SU-DHL-6 (cell line): ENCODE data around the gene CTSS.

ENCODE experiments used
- H2AFZ ChIP-seq: fragments of 200-600 bp; sonication (generic); 2 replicates; pipeline ENCODE4 v1.6.1; 2014; ENCODE audit warnings: low read depth, mild to moderate bottlenecking, moderate library complexity, mixed read lengths, antibody characterized with exemption, low read length; ENCODE audit not compliant: severe bottlenecking
- H3F3A ChIP-seq: fragments of 200-600 bp; shearing (Covaris generic); 2 replicates; pipeline ENCODE4 v1.6.0; 2016; ENCODE audit warnings: antibody characterized with exemption, mild to moderate bottlenecking; ENCODE audit not compliant: insufficient read depth
- H3K27ac ChIP-seq: fragments of 200-600 bp; sonication (generic); 2 replicates; pipeline ENCODE4 v1.5.1; 2016; ENCODE audit warnings: low read depth, mild to moderate bottlenecking, low read length, moderate library complexity, mixed read lengths
- H3K27me3 ChIP-seq: fragments of 200-600 bp; sonication (generic), shearing (Covaris generic); 2 replicates; pipeline ENCODE4 v1.6.0; 2014; ENCODE audit warnings: mild to moderate bottlenecking, low read length
- H3K36me3 ChIP-seq: fragments of 200-600 bp; sonication (generic); 2 replicates; pipeline ENCODE4 v1.6.1; 2014; ENCODE audit warnings: mild to moderate bottlenecking, low read length, mixed read lengths
- H3K4me2 ChIP-seq: fragments of 300-600, 200-600 bp; shearing (Covaris generic), sonication (generic); 2 replicates; pipeline ENCODE4 v1.6.0; 2014; ENCODE audit warnings: low read length, low read depth, mild to moderate bottlenecking; ENCODE audit not compliant: poor library complexity, severe bottlenecking
- H3K4me3 ChIP-seq: fragments of 200-600 bp; sonication (generic); 2 replicates; pipeline ENCODE4 v1.5.1; 2014; ENCODE audit warnings: antibody characterized with exemption, low read length, mild to moderate bottlenecking, mixed read lengths; ENCODE audit not compliant: insufficient read depth, poor library complexity, severe bottlenecking
- H3K79me2 ChIP-seq: fragments of 200-600 bp; sonication (generic); 2 replicates; pipeline ENCODE4 v1.6.1; 2014; ENCODE audit warnings: mild to moderate bottlenecking, low read length, moderate library complexity; ENCODE audit not compliant: insufficient read depth
- H3K9ac ChIP-seq: fragments of 200-600 bp; sonication (generic); 2 replicates; pipeline ENCODE4 v1.7.0; 2014; ENCODE audit warnings: mild to moderate bottlenecking, low read length
- H3K9me2 ChIP-seq: fragments of 200-600 bp; sonication (generic); replicated peaks from 2 replicates; pipeline ENCODE4 v1.6.1; 2014; ENCODE audit warnings: low read length; ENCODE audit not compliant: insufficient read depth
- H3K9me3 ChIP-seq: fragments of 200-600 bp; sonication (generic); 2 replicates; pipeline ENCODE4 v1.6.1; 2014; ENCODE audit warnings: low read length, mixed read lengths; ENCODE audit not compliant: insufficient read depth
- H4K20me1 ChIP-seq: fragments of 200-600 bp; sonication (generic); 2 replicates; pipeline ENCODE4 v1.6.1; 2014; ENCODE audit warnings: low read depth, mild to moderate bottlenecking, antibody characterized with exemption, low read length, moderate library complexity, mixed read lengths
- EZH2phosphoT487 ChIP-seq: fragments of 200-600 bp; sonication (generic), shearing (Covaris generic); conservative IDR thresholded peaks from 2 replicates; pipeline ENCODE4 v1.6.1; 2018; ENCODE audit warnings: mild to moderate bottlenecking, antibody characterized with exemption, low read length, moderate library complexity, mixed read lengths
- TF ChIP-seq, protein P1 (sequence below): fragments of 200-600 bp; sonication (generic); IDR thresholded peaks from one replicate; pipeline ENCODE4 v1.5.1; 2017; ENCODE audit warnings: antibody characterized with exemption, mild to moderate bottlenecking, low read length, moderate library complexity; ENCODE audit not compliant: insufficient read depth, poor library complexity, severe bottlenecking

The CTSS gene

DNA sequence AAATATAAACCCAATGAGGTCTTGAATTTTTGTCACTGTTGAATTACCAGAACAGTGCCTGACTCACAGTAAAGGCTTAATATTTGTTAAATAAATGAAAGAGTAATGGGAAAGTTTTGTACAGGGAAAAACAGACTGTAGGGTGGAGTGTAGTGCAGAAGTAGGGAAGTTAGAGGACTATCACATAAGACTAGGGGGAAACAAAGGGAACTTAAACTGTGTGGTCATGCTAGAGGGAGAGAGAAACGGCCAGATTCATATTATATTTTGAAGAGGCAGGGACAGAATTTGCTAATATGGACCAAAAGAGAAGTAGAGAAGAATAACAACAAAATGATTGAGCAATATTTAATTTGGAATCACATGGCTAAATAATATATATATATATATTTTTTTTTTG is 27.6 kb upstream of the CTSS start:
- H3K9me3 ChIP-seq: no peaks in the 10 kb centered on the region
- no peak overlapping the region for H3K27ac ChIP-seq
- no peak overlapping the region for H3K4me3 ChIP-seq
- no peaks in the 10 kb centered on the region for H3K27me3 ChIP-seq
- no peaks in the 10 kb centered on the region for H4K20me1 ChIP-seq
- H3F3A ChIP-seq: no peaks in the 10 kb centered on the region
- no peak for TF ChIP-seq EZH2phosphoT487
- TF ChIP-seq, protein P1, sequence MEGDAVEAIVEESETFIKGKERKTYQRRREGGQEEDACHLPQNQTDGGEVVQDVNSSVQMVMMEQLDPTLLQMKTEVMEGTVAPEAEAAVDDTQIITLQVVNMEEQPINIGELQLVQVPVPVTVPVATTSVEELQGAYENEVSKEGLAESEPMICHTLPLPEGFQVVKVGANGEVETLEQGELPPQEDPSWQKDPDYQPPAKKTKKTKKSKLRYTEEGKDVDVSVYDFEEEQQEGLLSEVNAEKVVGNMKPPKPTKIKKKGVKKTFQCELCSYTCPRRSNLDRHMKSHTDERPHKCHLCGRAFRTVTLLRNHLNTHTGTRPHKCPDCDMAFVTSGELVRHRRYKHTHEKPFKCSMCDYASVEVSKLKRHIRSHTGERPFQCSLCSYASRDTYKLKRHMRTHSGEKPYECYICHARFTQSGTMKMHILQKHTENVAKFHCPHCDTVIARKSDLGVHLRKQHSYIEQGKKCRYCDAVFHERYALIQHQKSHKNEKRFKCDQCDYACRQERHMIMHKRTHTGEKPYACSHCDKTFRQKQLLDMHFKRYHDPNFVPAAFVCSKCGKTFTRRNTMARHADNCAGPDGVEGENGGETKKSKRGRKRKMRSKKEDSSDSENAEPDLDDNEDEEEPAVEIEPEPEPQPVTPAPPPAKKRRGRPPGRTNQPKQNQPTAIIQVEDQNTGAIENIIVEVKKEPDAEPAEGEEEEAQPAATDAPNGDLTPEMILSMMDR: no peak
- H3K9ac ChIP-seq: no peak overlapping the region
- no peak overlapping the region for H2AFZ ChIP-seq
- H3K9me2 ChIP-seq: no peaks in the 10 kb centered on the region
- H3K79me2 ChIP-seq: no peaks in the 10 kb centered on the region
- no peak overlapping the region for H3K4me2 ChIP-seq
- H3K36me3 ChIP-seq: no peaks in the 10 kb centered on the region

DNA sequence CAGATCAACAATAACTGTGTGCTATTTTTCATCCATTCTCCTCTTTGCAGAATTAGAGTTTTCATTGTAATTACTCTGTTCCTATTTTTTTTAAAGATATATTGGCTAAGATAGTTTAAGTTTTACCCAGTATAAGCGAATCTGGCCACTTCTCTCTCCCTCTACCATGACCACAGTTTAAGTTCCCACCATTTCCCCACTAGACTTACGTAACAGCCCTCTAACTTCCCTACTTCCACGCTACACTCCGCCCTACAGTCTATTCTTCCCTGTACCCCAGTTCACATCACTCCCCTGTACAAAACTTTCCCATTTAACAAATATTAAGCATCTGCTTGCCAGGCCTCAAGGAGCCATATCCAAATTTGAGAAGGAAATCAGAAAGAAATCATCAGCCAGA is 26.0 kb upstream of the CTSS start:
- no peak overlapping the region for H3K4me3 ChIP-seq
- H3K27ac ChIP-seq: no peak overlapping the region
- H3K9me3 ChIP-seq: no peaks in the 10 kb centered on the region
- TF ChIP-seq, protein P1: no peak
- no peak for TF ChIP-seq EZH2phosphoT487
- H4K20me1 ChIP-seq: no peaks in the 10 kb centered on the region
- H3K4me2 ChIP-seq: no peak overlapping the region
- no peaks in the 10 kb centered on the region for H3F3A ChIP-seq
- no peak overlapping the region for H2AFZ ChIP-seq
- H3K27me3 ChIP-seq: no peaks in the 10 kb centered on the region
- H3K9me2 ChIP-seq: no peaks in the 10 kb centered on the region
- H3K79me2 ChIP-seq: no peaks in the 10 kb centered on the region
- no peak overlapping the region for H3K9ac ChIP-seq
- H3K36me3 ChIP-seq: no peaks in the 10 kb centered on the region

DNA sequence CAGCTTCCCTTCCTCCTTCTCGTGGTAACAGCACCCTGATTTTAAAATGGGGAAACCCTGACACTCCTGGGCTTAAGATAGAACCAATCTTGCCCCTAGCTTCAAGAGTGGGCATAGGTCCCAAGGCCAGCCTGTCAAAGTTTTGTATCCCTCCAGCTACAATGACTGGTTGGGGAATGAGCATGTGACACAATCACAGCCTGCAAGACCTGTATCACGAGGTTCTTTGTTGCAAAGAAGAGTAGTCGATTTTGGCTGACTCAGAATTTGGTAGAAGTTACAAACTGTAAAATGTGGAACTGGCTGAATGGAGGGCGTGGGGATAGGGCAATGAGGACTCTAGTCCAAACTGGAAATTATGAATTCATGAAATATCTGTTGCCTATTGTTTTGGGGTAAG is 23.8 kb upstream of the CTSS start:
- H3K4me3 ChIP-seq: no peak overlapping the region
- no peaks in the 10 kb centered on the region for H3K79me2 ChIP-seq
- TF ChIP-seq EZH2phosphoT487: no peak
- TF ChIP-seq, protein P1: no peak
- H3K9me2 ChIP-seq: no peaks in the 10 kb centered on the region
- no peak overlapping the region for H3K9ac ChIP-seq
- no peaks in the 10 kb centered on the region for H3K36me3 ChIP-seq
- H3K9me3 ChIP-seq: no peaks in the 10 kb centered on the region
- no peaks in the 10 kb centered on the region for H4K20me1 ChIP-seq
- no peak overlapping the region for H2AFZ ChIP-seq
- no peak overlapping the region for H3K27ac ChIP-seq
- no peak overlapping the region for H3K4me2 ChIP-seq
- no peaks in the 10 kb centered on the region for H3F3A ChIP-seq
- H3K27me3 ChIP-seq: no peaks in the 10 kb centered on the region

DNA sequence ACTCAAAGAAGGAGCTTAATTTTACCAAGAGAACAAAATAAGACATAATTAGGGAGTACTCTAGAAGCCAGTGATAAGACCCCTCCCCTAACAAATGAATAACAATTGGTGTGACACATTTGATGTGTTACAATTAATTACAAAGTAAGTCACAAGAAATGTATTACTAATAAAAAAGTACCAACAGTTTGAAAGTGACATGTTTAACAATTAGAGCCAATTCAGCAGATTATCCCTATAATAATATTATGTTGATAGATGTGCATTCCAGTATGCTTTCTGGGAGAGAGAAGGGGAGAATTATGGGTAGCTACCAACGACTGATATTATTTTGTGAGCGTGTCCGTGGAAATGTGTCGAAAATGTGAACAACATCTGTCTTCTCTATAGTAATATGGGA is 23.4 kb upstream of the CTSS start:
- H3F3A ChIP-seq: no peaks in the 10 kb centered on the region
- H4K20me1 ChIP-seq: no peaks in the 10 kb centered on the region
- H3K79me2 ChIP-seq: no peaks in the 10 kb centered on the region
- H3K4me2 ChIP-seq: no peak overlapping the region
- no peaks in the 10 kb centered on the region for H3K9me3 ChIP-seq
- H2AFZ ChIP-seq: no peak overlapping the region
- no peaks in the 10 kb centered on the region for H3K27me3 ChIP-seq
- no peak overlapping the region for H3K9ac ChIP-seq
- no peak overlapping the region for H3K27ac ChIP-seq
- no peaks in the 10 kb centered on the region for H3K36me3 ChIP-seq
- no peaks in the 10 kb centered on the region for H3K9me2 ChIP-seq
- no peak overlapping the region for H3K4me3 ChIP-seq
- TF ChIP-seq, protein P1: no peak
- no peak for TF ChIP-seq EZH2phosphoT487
